AG09319 (cell line): Measurements from ENCODE around the gene TNKS2.

Experiments used
- DNase-seq: peaks from one replicate; pipeline ENCODE4 v3.0.0-alpha.2; 2010; ENCODE audit warnings: low read depth; ENCODE audit errors: extremely low read depth
- TF ChIP-seq, protein P1 (sequence below): IDR thresholded peaks from 2 replicates; pipeline ENCODE4 v1.5.1; 2011; ENCODE audit warnings: low read depth, mild to moderate bottlenecking, inconsistent platforms, low read length, moderate library complexity

The TNKS2 gene

DNA sequence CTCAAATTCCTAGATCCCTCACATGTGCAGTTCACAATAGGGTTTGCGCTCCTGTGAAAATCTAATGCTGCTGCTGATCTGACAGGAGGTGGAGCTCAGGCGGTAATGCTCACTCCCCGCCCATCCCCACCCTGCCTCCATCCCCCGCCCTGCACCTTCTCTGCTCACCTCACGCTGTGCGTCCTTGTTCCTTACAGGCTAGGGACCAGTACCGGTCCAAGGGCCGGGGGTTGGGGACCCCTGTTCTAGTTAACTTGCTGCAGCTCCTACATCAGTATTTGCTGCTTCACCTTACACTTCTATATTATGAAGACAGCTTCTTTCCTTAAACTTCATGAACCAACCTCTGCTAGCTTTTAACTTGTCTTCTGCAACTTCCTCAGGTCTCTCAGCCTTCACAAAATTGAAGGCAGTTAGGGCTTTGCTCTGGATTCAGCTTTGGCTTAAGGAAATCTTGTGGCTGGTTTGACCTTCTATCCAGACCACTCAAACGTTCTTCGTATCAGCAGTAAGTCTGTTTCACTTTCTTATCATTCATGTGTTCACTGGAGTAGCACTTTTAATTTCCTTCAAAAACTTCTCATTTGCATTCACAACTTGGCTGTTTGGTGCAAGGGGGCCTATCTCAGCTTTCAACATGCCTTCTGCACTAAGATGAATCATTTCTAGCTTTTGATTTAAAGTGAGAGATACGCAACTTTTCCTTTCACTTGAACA, 1.7 kb upstream of the TNKS2 start:
- DNase-seq: no peak
- TF ChIP-seq, protein P1, sequence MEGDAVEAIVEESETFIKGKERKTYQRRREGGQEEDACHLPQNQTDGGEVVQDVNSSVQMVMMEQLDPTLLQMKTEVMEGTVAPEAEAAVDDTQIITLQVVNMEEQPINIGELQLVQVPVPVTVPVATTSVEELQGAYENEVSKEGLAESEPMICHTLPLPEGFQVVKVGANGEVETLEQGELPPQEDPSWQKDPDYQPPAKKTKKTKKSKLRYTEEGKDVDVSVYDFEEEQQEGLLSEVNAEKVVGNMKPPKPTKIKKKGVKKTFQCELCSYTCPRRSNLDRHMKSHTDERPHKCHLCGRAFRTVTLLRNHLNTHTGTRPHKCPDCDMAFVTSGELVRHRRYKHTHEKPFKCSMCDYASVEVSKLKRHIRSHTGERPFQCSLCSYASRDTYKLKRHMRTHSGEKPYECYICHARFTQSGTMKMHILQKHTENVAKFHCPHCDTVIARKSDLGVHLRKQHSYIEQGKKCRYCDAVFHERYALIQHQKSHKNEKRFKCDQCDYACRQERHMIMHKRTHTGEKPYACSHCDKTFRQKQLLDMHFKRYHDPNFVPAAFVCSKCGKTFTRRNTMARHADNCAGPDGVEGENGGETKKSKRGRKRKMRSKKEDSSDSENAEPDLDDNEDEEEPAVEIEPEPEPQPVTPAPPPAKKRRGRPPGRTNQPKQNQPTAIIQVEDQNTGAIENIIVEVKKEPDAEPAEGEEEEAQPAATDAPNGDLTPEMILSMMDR: no peak

DNA sequence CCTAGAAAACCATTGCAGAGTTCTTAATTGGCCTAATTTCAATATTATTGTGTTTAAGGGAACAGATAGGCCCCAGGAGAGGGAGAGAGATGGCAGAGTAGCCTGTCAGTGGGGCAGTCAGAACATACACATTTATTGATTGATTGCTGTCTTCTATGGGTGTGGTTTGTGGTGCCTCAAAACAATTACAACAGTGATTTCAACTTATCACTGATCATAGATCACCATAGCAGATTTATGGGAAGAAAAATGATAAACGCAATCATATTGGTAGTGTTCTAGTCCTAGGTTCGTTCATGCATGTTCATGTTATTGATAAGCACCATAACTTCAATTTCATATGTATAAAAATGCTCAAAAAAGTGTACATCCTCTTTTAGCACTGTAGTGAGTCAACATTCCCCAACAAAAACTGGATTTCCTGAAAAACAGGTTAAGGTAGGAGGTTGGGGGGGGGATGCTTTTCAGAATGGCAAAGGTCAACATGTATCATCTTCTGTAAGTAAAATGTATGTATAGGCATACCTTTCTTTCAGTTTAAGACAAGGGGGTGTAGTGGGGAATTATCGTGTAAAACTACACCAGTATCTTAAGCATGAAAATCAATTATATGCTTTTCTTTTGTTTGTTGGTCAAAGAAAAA, 1.1 kb upstream of the TNKS2 start:
- TF ChIP-seq, protein P1: no peak
- no peak for DNase-seq

DNA sequence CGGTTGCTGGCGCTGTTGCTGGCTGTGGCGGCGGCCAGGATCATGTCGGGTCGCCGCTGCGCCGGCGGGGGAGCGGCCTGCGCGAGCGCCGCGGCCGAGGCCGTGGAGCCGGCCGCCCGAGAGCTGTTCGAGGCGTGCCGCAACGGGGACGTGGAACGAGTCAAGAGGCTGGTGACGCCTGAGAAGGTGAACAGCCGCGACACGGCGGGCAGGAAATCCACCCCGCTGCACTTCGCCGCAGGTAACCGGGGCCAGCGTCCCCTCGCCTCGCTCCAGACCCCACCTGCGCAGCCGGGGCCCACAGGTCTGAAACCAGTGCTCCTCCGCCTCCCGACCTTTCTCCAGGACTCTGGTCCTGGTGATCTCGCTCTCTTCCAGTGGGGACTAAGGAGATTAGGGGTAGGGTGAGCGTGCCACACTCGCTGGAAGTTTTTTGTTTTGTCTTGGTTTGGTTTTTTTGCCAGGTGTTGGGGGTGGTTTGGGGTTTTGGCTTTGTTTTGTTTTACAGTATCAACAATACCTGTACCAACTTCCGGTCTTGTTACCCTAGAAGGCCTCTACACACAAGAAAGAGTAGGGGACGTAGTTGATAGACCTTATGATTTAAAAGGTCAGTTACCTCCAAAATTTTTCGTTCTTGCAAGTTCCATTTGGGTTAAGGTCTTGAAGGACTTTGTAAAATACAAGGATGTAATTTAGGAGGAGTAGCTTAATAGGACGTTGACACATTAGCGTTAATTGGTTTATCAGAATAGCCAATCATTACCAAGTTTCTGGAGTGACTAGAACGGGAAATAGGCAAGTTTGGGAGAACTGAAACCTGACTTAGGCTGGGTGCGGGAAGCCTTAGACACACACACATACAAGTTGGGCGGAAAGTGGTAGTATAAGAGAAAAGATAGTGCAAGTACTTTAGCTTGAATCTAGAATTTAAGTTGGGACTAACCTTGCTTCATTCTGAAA, 704 bp downstream of the TNKS2 start:
- TF ChIP-seq, protein P1: no peak
- no peak for DNase-seq

DNA sequence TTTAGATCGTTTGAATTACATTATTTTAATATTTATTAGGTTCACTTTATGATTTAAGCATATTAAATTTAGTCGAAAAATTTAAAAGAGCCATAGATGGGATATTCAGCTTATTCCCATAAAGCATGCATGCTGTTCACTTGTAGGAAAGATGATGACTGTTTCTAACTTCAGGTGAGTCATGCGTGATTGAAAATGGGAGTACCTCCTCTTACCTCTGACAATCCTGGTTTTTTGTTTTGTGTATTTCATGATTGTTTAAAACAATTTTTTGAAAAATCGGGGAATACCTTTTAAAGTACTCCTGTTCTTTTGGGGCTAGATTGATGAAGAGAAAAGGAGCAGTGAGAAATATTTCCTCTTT, 1.4 kb downstream of the TNKS2 start:
- TF ChIP-seq, protein P1: no peak
- no peak for DNase-seq

DNA sequence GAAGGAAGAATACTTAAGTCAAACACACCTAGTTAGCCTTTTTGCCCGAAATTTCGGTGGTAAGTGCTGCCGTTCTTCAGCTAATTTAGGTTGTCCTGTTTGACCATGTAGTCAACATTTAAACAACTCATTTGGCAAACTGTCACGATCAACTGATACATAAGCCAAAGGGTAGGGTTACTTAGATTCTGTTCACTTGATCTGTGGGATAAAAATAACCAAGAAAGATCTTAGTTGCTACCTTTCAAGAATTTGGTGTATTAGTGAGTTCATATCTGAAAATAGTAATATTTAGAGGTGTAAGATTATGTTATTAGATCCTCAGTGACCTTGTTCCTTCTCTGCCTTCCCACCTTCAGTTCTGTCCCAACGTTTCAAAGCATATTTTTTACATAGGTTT, 2.0 kb downstream of the TNKS2 start:
- TF ChIP-seq, protein P1: no peak
- DNase-seq: no peak

DNA sequence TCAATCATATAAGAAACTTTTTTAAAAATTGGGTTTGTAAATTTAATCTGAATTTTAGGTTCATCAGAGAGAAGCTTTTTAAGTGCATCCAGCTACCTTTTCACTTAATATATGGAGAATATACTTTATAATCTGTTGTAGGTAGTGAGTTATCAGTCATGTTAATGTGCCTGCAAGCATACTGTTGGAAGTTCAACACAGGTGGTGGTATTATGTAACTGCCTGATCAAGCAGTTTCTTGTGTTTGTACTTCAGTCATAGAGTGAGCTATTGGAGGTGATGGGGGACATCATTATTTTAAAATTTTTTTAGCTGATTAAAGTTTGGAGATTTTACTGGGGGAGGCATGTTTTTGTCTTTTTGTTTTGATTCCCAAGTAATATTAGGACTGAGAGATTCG, 2.5 kb downstream of the TNKS2 start:
- no peak for DNase-seq
- TF ChIP-seq, protein P1: no peak
